Measurements from ENCODE around the gene PKIG. TPM values are rescaled to one million over a fixed set of nuclear protein-coding genes. Genes with fewer than 3 reads are reported as not detected.

Gene PKIG
- total and polyA plus RNA-seq, 2 of the 8 experiments (the other 6 are each of a cell fraction or from before 2014, with no cell fraction given): 26.7 to 34.3 TPM

DNA sequence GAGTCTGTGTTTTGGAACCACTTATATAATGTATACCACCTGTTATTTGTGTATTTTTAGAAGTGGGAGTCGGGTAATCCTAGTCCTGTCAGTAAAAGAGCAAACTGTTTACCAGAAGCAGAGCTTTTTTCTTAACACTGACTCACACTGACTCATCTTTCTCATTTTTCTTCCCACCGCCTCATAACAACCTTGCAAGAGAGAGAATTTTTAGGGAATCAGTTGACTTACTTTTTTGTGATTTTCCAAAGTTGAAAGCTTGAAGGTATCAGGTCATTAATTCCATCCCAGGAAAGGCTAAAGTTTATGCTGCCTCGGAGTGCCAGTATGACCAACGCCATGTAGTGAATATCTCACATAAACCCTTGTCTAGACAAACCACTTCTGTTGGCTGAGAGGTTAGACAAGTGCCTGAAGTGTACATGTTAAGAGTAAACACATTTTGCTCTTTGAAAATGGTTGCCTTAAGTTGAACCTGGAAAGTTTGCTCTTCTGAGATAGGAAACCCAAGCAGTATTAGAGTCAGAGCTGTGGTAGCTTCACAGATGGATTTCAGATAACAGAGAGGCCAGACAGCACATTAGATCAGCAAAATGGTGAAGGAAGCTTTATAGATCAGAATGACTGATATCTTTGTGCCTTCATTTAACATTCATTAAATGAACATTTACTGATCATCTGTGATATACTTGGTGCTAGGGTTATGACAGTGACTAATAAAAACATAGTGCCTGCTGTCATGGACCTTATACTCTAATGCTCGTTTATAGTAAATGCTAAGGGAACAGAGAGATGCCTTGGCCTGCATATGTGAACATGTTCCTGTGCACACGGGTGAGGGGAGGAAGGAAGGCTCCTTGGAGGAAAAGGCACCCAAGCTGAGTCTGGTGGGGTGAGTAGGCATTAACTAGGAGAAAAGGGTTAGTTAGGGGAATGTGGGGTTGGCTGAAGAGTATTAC lies 29.1 kb upstream of the PKIG start (continued):
- TF ChIP-seq KDM5A (IDR thresholded peaks at IDR 0.05; ENCODE audit: low read length) (no peak), RNF2 (IDR thresholded peaks at IDR 0.05; ENCODE audit: borderline replicate concordance, low read depth, low read length, missing control alignments, poor library complexity, severe bottlenecking) (no peak), TCF12 (IDR thresholded peaks at IDR 0.05; ENCODE audit: low read depth, low read length) (no peak)
- TF ChIP-seq, protein P1, sequence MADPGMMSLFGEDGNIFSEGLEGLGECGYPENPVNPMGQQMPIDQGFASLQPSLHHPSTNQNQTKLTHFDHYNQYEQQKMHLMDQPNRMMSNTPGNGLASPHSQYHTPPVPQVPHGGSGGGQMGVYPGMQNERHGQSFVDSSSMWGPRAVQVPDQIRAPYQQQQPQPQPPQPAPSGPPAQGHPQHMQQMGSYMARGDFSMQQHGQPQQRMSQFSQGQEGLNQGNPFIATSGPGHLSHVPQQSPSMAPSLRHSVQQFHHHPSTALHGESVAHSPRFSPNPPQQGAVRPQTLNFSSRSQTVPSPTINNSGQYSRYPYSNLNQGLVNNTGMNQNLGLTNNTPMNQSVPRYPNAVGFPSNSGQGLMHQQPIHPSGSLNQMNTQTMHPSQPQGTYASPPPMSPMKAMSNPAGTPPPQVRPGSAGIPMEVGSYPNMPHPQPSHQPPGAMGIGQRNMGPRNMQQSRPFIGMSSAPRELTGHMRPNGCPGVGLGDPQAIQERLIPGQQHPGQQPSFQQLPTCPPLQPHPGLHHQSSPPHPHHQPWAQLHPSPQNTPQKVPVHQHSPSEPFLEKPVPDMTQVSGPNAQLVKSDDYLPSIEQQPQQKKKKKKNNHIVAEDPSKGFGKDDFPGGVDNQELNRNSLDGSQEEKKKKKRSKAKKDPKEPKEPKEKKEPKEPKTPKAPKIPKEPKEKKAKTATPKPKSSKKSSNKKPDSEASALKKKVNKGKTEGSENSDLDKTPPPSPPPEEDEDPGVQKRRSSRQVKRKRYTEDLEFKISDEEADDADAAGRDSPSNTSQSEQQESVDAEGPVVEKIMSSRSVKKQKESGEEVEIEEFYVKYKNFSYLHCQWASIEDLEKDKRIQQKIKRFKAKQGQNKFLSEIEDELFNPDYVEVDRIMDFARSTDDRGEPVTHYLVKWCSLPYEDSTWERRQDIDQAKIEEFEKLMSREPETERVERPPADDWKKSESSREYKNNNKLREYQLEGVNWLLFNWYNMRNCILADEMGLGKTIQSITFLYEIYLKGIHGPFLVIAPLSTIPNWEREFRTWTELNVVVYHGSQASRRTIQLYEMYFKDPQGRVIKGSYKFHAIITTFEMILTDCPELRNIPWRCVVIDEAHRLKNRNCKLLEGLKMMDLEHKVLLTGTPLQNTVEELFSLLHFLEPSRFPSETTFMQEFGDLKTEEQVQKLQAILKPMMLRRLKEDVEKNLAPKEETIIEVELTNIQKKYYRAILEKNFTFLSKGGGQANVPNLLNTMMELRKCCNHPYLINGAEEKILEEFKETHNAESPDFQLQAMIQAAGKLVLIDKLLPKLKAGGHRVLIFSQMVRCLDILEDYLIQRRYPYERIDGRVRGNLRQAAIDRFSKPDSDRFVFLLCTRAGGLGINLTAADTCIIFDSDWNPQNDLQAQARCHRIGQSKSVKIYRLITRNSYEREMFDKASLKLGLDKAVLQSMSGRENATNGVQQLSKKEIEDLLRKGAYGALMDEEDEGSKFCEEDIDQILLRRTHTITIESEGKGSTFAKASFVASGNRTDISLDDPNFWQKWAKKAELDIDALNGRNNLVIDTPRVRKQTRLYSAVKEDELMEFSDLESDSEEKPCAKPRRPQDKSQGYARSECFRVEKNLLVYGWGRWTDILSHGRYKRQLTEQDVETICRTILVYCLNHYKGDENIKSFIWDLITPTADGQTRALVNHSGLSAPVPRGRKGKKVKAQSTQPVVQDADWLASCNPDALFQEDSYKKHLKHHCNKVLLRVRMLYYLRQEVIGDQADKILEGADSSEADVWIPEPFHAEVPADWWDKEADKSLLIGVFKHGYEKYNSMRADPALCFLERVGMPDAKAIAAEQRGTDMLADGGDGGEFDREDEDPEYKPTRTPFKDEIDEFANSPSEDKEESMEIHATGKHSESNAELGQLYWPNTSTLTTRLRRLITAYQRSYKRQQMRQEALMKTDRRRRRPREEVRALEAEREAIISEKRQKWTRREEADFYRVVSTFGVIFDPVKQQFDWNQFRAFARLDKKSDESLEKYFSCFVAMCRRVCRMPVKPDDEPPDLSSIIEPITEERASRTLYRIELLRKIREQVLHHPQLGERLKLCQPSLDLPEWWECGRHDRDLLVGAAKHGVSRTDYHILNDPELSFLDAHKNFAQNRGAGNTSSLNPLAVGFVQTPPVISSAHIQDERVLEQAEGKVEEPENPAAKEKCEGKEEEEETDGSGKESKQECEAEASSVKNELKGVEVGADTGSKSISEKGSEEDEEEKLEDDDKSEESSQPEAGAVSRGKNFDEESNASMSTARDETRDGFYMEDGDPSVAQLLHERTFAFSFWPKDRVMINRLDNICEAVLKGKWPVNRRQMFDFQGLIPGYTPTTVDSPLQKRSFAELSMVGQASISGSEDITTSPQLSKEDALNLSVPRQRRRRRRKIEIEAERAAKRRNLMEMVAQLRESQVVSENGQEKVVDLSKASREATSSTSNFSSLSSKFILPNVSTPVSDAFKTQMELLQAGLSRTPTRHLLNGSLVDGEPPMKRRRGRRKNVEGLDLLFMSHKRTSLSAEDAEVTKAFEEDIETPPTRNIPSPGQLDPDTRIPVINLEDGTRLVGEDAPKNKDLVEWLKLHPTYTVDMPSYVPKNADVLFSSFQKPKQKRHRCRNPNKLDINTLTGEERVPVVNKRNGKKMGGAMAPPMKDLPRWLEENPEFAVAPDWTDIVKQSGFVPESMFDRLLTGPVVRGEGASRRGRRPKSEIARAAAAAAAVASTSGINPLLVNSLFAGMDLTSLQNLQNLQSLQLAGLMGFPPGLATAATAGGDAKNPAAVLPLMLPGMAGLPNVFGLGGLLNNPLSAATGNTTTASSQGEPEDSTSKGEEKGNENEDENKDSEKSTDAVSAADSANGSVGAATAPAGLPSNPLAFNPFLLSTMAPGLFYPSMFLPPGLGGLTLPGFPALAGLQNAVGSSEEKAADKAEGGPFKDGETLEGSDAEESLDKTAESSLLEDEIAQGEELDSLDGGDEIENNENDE (IDR thresholded peaks at IDR 0.05; ENCODE audit: insufficient replicate concordance, low read length): no peak
